Measurements from ENCODE around the gene FARP2.

FARP2 gene

DNA sequence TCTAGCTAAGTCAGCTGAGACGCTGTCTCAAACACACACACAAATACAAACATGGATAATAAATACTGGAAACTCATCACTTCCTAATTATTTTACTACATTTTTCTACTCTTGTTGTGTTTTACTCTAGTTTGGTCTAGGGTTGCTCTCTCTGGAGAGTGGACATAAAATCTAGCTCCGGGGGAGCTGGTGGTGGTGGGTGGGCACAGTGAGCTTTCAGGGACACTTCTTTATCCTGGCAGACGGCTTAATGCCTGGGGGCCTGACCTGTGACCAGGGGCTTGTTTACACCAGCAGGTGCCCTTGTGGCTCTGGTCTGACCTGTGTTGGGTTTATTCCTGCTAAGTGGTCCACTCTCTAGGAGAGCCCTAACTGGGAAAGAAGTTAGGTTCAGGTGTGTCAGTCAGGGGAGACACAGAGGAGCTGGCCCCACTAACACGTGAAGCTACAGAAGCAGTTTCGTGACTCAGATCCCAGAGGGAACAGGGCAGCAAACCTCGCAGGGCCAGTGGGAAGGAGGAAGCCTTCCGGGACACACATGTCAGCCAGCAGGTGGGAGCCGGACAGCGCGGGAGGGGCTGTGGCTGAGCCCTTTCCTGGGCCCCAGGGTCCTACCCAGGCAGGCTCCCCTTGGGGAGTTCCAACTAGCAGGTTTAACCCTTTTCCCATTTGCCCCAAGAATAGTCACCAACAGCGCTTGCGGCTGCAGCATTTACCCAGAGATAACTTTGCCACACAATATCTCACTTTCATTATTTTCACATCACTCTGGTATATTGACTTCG lies 180.0 kb downstream of the FARP2 start:
- DNase-seq, result no peak

DNA sequence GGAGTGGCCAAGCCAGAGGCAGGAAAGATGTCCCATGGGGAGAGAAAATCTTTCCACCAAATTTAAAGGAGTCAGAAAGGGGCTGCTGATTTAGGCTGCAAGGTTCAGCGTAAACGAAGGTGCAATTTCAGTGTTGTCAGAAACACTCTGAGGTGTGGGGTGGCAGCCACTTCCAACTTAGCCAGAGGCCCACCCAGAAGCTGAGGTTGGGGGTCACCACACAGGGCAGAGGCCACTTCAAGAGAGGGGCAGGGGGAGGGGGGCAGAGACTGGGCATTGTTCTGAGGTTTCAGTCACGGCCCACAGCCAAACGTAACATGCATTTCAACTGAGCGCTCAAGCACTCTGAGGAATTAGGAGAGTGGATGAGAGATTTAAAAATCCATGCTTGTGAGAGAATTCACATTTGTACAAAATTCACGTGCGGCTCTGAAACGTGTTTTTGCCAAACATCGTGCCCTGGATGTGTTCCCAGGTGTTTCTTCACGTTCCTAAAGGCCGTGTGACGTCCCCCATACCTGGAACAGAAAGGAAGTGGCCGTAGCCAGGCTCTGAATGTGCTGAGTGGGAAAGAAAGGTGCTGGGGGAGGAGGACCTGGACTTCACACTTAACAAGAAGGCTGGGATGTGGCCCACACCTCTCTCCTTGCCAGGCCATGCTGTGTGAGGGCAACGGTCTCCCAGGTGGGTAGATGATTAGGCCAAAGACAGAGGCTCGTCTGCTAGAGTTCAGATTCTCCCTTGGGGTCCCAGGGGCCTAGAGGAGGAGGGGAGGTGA lies 182.9 kb downstream of the FARP2 start:
- DNase-seq, result no peak

DNA sequence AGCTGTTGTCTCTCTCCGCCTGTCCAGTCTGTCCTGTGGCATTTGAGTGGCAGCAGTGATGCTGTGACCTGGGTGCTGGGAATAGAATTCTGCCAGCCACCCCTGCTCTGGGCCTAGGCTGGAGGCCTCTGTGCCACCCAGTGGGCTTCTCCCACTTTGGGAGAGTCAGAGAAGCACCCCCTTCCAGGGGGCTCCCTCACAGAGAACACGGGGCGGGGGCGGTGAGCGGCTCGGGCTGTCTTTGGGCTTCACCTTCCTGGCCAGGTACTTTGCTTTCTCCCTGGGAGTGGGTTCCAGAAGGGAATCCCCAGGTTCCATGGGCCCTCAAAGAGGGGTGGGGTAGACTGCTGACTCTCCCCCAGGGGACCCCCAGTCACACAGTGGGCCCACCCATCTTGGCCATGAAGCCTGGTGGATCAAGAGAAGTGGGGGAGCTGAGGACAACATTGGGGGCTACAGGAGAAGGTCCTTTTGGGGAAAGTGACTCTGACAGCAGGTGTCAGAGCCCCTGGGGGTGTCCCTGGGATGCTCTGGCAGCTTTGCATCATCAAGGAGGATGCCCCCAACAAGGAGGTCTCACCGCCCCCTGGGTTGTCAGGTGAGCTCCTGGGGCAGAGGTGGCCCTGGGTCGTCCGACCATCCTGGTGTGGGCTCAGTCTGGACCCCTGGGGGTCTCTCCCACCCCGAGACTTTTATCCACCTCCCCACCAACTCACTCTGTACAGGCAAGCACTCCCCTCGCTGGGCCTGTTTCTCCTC lies 183.7 kb downstream of the FARP2 start:
- no peak for DNase-seq

DNA sequence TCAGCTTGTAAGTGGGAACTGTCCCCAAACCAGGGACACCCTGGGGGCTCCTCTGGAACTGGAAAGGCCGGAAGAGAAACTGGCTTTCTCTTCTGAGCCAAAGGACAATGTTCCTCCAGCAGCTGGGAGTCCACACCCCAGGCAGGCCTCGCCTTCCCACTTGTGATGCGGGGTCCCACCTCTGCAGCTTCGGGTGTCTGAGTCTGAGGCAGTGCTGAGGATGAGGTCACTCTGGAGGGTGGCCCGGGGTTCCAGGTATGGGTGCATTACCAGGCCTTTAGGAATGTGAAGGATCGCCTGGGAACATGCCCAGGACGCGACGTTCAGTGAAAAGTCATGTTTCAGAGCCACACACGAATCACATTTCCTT lies 184.3 kb downstream of the FARP2 start:
- DNase-seq, result no peak

DNA sequence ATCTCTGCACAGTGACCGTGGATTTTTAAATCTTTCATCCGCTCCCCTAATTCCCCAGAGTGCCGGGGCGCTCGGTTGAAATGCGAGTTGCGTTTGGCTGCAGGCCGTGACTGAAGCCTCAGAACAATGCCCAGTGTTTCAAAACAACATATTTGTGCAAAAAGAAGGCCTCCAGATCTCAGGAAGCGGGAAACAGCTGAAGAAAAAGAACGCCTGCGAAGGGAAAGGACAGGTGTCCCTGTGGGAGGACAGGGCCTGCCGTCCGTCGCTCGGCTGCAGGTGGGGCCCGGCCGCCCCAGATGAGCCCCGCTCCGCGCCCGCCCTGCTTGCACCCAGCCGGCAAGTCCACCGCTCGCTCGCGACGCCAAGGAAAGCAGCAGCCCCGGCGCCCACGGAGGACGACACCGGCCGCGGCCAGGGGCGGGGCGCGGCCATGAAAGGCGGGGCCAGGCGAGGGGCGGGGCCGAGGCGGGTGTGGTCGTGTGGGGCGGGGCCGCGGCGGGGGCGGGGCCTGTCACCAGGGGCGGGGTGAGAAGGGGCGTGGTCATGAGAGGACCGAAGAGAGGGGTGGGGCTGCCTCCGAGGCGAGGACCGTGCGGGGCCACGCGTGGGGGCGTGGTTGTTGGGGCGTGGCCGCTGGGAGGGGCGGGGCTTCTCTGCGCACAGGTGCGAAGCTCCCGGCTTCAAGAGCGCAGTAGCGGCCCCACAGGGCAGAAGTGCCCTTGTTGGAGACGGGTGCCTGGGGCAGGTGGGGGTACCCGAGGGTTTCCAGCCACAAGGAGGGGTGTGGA lies 184.9 kb downstream of the FARP2 start:
- no peak for DNase-seq

DNA sequence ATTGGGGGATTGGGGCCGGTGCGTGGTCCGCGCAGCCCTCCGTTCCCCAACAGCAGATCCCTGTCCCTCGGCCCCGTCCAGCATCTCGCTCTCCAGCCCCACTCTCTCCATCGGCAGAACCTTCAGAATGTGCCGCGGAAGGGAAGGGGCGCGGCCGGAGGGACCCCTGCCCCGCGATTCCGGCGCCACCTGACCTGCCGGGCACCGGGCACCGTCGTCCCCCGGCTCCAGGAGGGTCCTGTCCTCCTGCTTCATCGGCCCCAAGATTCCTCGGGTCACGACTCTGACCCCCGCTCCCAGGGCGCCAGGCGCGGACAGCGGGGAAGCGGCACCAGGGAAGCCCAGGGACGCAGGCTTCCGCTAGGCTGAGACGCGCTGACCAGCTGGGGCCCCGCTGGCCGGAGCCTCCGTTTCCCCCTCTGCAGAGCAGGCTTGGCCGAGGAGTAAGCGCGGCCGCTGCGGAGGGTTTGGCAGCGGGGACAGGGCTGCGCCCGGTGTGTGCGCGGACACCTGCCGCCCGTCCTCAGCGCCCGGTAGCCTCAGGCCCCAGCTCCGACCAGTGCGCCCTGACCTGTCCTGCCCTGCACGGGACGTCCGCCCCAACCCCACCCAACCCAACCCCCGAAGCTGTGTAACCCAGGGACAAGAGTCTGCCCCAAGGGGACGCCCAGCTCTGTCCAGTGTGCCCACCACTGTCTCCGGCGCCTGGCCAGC lies 185.6 kb downstream of the FARP2 start:
- DNase-seq, result no peak

DNA sequence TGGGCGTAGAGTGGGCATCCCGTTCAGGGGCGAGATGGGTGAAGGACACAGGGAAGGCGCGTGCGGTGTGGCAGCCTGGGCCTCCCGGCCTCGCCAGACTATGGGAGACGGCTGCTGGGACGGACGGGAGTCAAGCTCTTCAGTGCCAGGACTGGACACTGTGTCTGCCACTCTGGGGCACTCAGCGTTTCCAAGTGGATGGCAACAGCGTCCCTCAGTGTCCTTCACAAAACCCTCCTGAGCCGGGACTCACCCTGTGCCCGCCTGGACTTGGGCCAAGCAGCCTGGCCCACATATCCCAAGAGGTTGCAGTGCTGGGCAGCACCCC lies 186.2 kb downstream of the FARP2 start:
- DNase-seq, result no peak

Data from NCI-H510A (cell line).